GM12872 (cell line): ENCODE results near the gene UPK3BL2.
"Not testable (repeated sequence)": the region's sequence is repeated elsewhere in the genome, so short reads cannot be mapped to it uniquely, and the experiment has no call there.

Experiments
- TF ChIP-seq, protein P1 (sequence below): IDR thresholded peaks from 3 replicates; pipeline ENCODE4 v1.5.1; 2011; ENCODE audit warnings: low read depth, mild to moderate bottlenecking, low read length, moderate library complexity; ENCODE audit not compliant: insufficient read depth

Gene UPK3BL2

GRCh38 chr7:102543596-102543995 lies at the start of gene UPK3BL2:
Gene UPK3BL2 (minus strand): TSS chr7:102543696. CDS start chr7:102543636, 60 bp downstream.
- TF ChIP-seq, protein P1, sequence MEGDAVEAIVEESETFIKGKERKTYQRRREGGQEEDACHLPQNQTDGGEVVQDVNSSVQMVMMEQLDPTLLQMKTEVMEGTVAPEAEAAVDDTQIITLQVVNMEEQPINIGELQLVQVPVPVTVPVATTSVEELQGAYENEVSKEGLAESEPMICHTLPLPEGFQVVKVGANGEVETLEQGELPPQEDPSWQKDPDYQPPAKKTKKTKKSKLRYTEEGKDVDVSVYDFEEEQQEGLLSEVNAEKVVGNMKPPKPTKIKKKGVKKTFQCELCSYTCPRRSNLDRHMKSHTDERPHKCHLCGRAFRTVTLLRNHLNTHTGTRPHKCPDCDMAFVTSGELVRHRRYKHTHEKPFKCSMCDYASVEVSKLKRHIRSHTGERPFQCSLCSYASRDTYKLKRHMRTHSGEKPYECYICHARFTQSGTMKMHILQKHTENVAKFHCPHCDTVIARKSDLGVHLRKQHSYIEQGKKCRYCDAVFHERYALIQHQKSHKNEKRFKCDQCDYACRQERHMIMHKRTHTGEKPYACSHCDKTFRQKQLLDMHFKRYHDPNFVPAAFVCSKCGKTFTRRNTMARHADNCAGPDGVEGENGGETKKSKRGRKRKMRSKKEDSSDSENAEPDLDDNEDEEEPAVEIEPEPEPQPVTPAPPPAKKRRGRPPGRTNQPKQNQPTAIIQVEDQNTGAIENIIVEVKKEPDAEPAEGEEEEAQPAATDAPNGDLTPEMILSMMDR: not testable (repeated sequence)

DNA sequence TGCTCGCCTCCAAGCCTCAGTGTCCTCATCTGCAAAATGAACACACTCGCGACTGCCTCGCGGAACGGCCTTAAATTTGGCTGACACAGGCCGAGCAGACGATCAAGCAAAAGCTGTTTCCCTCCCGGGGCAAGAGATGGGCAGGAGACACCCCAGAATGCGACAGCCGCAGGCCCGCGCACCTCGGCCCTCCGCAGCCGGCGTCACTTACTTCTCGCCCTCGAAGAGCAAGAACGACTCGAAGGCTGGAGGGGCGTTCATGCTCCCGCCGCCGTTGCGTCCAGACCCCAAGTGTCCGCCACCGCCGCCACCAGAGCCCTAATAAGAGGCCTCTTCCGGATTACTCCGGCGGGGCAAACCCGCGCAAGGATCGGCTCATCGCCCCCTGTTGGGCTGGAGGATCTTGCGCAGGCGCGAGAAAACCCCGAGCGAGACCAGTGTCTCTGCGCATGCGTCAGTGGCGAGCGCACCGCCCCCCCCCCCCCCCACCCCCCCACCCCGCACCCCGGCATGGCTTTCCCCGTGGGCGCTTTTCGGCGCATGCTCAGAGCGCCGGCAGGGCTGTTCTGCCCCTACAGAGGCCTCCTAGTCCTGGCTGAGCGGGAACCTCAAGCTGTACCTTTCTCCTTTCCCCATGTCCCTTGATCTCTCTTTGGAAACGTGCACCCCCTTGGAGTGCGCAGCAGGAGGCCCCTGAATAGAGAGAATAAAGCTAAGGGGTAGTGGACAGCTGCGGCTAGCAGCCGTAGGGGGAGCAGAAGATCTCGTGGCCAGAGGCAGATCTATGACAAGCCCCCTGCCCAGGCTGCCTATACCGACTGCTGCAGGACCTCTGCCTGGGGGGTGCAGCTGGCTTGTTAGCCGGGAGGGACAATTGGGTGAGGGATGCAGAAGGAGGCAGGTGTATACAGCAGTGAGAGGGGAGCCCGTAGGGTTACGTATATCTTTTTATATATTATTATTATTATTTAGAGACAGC lies 29.1 kb upstream of the UPK3BL2 start, which contains the start of gene POLR2J3:
Gene POLR2J3, minus strand, starts transcription at position 323 of the 979 bp plus-strand sequence. Its CDS starts 62 bp downstream, at position 261.
- TF ChIP-seq, protein P1: peak; percentile 66

GRCh38 chr7:102550808-102551422 lies 7.4 kb upstream of the UPK3BL2 start, which contains the start of gene SPDYE2:
Gene SPDYE2 (plus strand): TSS chr7:102551226. CDS start chr7:102553256, 2,030 bp downstream.
- TF ChIP-seq, protein P1: not testable (repeated sequence)

DNA sequence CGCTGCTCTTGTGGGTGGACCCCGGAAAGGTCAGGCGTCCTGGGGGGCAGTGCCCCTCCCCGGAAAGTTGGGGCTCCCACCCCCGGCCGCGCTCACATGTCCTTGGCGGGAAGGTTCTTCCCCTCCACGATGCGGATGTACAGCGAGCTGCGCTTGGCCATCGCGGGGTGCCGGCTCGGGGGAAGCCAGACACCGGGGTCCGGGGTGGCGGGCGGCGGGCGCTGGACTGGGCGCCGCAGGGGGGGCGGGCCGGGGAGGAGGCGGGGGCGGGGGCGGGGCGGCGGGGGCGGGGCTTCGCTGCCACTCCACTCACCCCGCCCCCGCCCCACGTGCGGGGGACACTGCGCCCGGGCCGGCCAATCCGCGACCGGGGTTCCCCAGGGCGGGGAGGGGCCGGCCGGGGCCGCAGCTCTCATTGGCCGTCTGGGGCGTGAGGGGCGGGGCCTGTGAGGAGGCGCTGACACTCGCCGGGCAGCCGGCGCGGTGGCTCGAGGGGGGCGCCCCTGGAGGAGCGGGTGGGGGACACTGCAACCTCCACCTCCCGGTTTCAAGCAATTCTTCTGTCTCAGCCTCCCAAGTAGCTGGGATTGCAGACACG lies 25.8 kb downstream of the UPK3BL2 start, which contains the start of gene RASA4B:
Gene RASA4B, minus strand, starts transcription at position 228 of the 598 bp plus-strand sequence. Its CDS starts 67 bp downstream, at position 161.
- TF ChIP-seq, protein P1: not testable (repeated sequence)
